OCI-LY3 (cell line): Measurements from ENCODE around the gene CELA2A.
A peak's percentile ranks its signal among the peaks of the same experiment; 100 is the strongest.

Experiments used
- H2AFZ ChIP-seq: fragments of 200-600, 300-600 bp; shearing (Covaris generic); 2 replicates; pipeline ENCODE4 v1.6.0; 2014; ENCODE audit warnings: antibody characterized with exemption, low read depth, low read length
- H3K27ac ChIP-seq: fragments of 200-600, 300-600 bp; sonication (generic); 2 replicates; pipeline ENCODE4 v1.5.1; 2014; ENCODE audit warnings: mild to moderate bottlenecking, low read length, moderate library complexity, mixed read lengths
- H3K27me3 ChIP-seq: fragments of 200-600, 300-600 bp; sonication (generic); 2 replicates; pipeline ENCODE4 v1.6.1; 2014; ENCODE audit warnings: low read depth, low read length, mixed read lengths
- H3K36me3 ChIP-seq: fragments of 200-600, 300-600 bp; sonication (generic); replicated peaks from 2 replicates; pipeline ENCODE3; 2014; ENCODE audit warnings: low read depth, low read length, mixed read lengths
- H3K4me1 ChIP-seq: fragments of 300-600, 200-600 bp; sonication (generic); 2 replicates; pipeline ENCODE4 v1.6.1; 2014; ENCODE audit warnings: low read length, mixed read lengths
- H3K4me2 ChIP-seq: fragments of 200-600, 300-600 bp; sonication (generic); 2 replicates; pipeline ENCODE4 v1.6.1; 2014; ENCODE audit warnings: low read length, mixed read lengths
- H3K4me3 ChIP-seq: fragments of 300-600, 200-600 bp; sonication (generic); 2 replicates; pipeline ENCODE4 v1.5.1; 2014; ENCODE audit warnings: antibody characterized with exemption, mild to moderate bottlenecking, low read length, moderate library complexity
- H3K79me2 ChIP-seq: fragments of 300-600, 200-600 bp; shearing (Covaris generic); 2 replicates; pipeline ENCODE4 v1.6.1; 2014; ENCODE audit warnings: mild to moderate bottlenecking, low read length, mixed read lengths
- H3K9ac ChIP-seq: fragments of 300-600, 200-600 bp; shearing (Covaris generic); 2 replicates; pipeline ENCODE4 v1.6.0; 2014; ENCODE audit warnings: mild to moderate bottlenecking, low read length, moderate library complexity
- H3K9me3 ChIP-seq: fragments of 200-600, 300-600 bp; shearing (Covaris generic); 2 replicates; pipeline ENCODE4 v1.6.1; 2014; ENCODE audit warnings: low read length, mixed read lengths; ENCODE audit not compliant: insufficient read depth
- H4K20me1 ChIP-seq: fragments of 200-600, 300-600 bp; sonication (generic); 2 replicates; pipeline ENCODE4 v1.6.1; 2016; ENCODE audit warnings: low read length, mixed read lengths; ENCODE audit not compliant: insufficient read depth
- EZH2phosphoT487 ChIP-seq: fragments of 200-600 bp; shearing (Covaris generic); IDR thresholded peaks from 2 replicates; pipeline ENCODE4 v1.6.1; 2018; ENCODE audit warnings: antibody characterized with exemption, mixed run types, low read depth
- TF ChIP-seq, protein P1 (sequence below): fragments of 200-600, 300-600 bp; sonication (generic); IDR thresholded peaks from 2 replicates; pipeline ENCODE4 v1.5.1; 2014; ENCODE audit warnings: antibody characterized with exemption, low read length, low read depth

Gene CELA2A

DNA sequence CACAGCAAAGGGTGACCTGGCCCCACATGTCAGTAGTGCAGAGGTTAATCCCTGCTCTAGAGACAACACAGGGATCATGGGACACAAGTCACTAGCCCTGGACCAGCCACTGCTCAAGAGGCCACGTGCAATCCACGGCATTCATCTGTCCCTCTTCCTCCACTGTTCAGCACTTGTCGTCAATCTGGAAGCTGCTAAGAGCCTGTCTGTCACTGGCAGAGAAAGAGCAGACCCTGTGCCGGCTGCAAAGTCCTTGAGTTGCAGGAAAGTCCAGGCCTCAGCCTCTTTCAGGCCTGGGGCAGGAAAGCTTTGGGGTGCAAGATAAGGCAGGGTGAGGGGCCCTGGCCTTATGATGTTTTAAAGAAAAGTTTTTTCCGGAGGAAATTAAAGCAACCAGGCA lies 36.1 kb downstream of the CELA2A start:
- peaks cover 5% of the 10 kb centered on the region for H3K36me3 ChIP-seq
- TF ChIP-seq, protein P1, sequence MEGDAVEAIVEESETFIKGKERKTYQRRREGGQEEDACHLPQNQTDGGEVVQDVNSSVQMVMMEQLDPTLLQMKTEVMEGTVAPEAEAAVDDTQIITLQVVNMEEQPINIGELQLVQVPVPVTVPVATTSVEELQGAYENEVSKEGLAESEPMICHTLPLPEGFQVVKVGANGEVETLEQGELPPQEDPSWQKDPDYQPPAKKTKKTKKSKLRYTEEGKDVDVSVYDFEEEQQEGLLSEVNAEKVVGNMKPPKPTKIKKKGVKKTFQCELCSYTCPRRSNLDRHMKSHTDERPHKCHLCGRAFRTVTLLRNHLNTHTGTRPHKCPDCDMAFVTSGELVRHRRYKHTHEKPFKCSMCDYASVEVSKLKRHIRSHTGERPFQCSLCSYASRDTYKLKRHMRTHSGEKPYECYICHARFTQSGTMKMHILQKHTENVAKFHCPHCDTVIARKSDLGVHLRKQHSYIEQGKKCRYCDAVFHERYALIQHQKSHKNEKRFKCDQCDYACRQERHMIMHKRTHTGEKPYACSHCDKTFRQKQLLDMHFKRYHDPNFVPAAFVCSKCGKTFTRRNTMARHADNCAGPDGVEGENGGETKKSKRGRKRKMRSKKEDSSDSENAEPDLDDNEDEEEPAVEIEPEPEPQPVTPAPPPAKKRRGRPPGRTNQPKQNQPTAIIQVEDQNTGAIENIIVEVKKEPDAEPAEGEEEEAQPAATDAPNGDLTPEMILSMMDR, result no peak
- no peak for TF ChIP-seq EZH2phosphoT487
- no peak overlapping the region for H3K4me3 ChIP-seq
- no peaks in the 10 kb centered on the region for H3K79me2 ChIP-seq
- no peaks in the 10 kb centered on the region for H3K27me3 ChIP-seq
- no peak overlapping the region for H3K27ac ChIP-seq
- no peak overlapping the region for H3K9ac ChIP-seq
- H3K9me3 ChIP-seq, result no peaks in the 10 kb centered on the region
- H4K20me1 ChIP-seq, result no peaks in the 10 kb centered on the region
- H3K4me2 ChIP-seq, result no peak overlapping the region
- H2AFZ ChIP-seq, result no peak overlapping the region
- peaks cover 51% of the 10 kb centered on the region for H3K4me1 ChIP-seq

DNA sequence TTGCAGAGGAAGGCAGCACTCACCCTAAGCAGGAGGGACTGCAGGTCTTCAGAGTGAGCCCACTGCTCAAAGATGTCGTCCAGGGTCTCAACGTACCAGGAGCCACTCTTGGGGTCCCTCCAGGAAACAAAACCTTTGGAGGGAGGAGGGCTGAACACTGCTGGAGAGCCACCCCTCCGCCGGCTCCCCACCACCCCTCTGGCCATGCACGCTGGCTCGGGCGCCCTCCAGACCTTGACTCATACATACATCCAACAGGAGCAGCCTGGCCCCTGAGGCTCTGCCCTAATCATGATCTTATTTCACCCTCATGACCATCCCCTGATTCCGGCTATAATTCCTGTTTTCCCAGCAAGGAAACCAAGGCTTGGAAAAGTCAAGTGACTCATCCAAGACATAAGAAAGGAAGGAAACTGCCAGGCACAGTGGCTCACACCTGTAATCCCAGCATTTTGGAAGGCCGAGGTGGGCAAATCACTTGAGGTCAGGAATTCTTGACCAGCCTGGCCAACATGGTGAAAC lies 37.4 kb downstream of the CELA2A start:
- Histone ChIP-seq H3K9me3 (no peaks in the 10 kb centered on the region), H3K79me2 (no peaks in the 10 kb centered on the region), H3K36me3 (peaks cover 5% of the 10 kb centered on the region), H3K27ac (no peak overlapping the region), H2AFZ (no peak overlapping the region), H3K4me1 (peaks cover 44% of the 10 kb centered on the region), H3K4me3 (no peak overlapping the region), H3K9ac (no peak overlapping the region), H3K27me3 (no peaks in the 10 kb centered on the region), H3K4me2 (no peak overlapping the region), H4K20me1 (no peaks in the 10 kb centered on the region)
- no peak for TF ChIP-seq EZH2phosphoT487
- TF ChIP-seq, protein P1, result no peak

DNA sequence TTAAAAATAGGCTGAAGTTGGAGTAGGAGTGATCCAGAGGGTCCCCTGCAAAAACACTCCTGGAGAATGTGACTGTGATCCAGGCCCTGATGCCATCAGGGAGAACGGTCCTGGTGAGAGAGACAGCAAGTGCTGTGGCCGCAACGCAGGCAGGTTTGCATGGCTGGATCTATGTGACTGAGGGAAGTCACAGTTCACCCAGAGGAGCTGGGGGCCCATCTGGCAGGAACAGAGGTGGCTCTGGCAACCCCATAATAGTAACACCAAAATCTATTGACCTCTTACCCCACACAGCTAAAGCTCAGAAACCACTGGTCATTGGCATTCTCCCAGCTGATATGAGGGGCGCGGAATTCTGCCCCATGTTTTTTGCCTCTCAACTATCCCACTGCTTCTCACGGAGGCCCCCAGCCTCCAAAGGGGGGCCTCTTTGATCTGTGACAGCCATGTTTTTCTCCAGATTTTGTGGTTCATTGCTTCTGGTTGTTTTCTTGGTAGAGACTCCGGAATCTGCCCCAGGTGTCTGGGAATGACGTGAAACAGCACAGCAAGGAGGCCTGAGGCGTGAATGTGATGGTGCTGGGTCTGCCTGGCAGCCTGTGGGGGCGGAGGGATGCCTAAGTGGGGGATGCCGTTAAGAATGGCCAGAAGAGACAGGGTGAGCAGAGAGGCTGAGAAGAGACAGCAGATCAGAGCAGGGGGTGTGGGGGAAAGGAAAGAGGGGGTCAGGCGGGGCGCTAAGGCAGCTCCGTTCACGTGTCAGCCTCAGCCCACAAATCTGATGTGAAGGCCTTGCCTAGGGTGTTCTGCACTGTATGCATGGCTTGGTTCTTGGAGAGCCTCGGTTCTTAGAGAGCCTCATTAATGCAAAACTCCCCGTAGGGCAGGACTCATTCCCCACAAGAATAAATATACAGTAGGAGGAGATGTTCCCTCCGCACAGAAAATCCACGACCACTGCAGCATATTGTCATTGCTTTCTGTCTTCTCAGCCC lies 43.9 kb downstream of the CELA2A start:
- Histone ChIP-seq H3K79me2 (no peaks in the 10 kb centered on the region), H3K4me2 (no peak overlapping the region), H3K36me3 (no peaks in the 10 kb centered on the region), H3K27me3 (no peaks in the 10 kb centered on the region), H3K4me1 (peaks cover 20% of the 10 kb centered on the region), H2AFZ (no peak overlapping the region), H3K9ac (no peak overlapping the region), H4K20me1 (no peaks in the 10 kb centered on the region), H3K27ac (no peak overlapping the region), H3K9me3 (no peaks in the 10 kb centered on the region), H3K4me3 (no peak overlapping the region)
- TF ChIP-seq EZH2phosphoT487, result no peak
- TF ChIP-seq, protein P1, result no peak

DNA sequence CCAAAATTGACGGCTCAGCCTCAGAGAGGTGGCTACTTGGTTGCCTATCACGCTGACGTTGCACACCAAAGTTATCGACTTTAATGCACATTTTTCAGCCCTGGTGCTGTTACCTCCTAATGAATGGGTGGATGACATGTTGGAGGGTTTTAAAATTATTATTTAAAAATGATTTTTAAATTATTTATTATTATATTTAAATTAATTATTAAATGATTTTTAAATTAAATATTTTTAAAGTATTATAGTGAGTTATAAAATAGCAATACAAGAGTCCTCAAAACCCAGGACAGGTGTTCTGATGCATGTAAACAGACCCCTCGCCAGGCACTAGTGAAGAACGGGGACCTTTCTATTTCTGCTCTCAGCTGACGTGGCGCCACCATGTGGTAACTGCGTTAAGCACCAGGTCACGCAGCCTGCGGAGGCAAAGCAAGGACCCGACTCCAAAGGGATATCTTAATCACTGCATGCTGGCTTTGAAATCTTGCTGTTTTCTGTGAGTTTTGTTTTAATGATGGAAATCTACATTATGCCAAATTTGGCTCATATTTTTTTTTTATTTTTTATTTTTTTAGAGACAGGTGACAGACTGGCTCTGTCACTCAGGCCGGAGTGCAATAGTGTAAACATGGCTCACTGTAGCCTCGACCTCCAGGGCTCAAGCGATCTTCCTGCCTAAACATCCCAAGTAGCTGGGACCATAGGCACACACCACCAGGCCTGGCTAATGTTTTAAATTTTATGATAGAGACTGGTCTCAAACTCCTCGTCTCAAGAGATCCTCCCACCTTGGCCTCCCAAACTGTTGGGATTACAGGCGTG lies 44.9 kb downstream of the CELA2A start:
- Histone ChIP-seq H4K20me1 (no peaks in the 10 kb centered on the region), H3K9ac (no peak overlapping the region), H3K27ac (no peak overlapping the region), H3K4me2 (no peak overlapping the region), H3K4me1 (peaks cover 10% of the 10 kb centered on the region), H3K27me3 (no peaks in the 10 kb centered on the region), H3K9me3 (no peaks in the 10 kb centered on the region), H3K36me3 (no peaks in the 10 kb centered on the region), H3K4me3 (no peak overlapping the region), H3K79me2 (no peaks in the 10 kb centered on the region), H2AFZ (no peak overlapping the region)
- TF ChIP-seq EZH2phosphoT487, result no peak
- TF ChIP-seq, protein P1, result peak; percentile 70
